HepG2 (cell line): ENCODE measurements around the gene RAD51D. TPM values are rescaled to one million over a fixed set of nuclear protein-coding genes. Genes with fewer than 3 reads are reported as not detected.
A peak's percentile ranks its signal among the peaks of the same experiment; 100 is the strongest.

Experiments
- ATF6 ChIP-seq: sonication (generic); formaldehyde crosslinking; conservative IDR thresholded peaks from 2 replicates; pipeline ENCODE4 v1.4.0; 2020; ENCODE audit warnings: missing genetic modification reagents
- ATF7-NPFF ChIP-seq: sonication (generic); formaldehyde crosslinking; IDR thresholded peaks from 2 replicates; pipeline ENCODE4 v1.8.1; 2023; ENCODE audit warnings: mild to moderate bottlenecking, low read depth, missing genetic modification reagents, moderate library complexity
- CHCHD3 ChIP-seq: sonication (generic); formaldehyde crosslinking; IDR thresholded peaks from 2 replicates; pipeline ENCODE4 v1.8.0; 2022; ENCODE audit warnings: mild to moderate bottlenecking, missing genetic modification reagents, moderate library complexity
- ELF4 ChIP-seq: sonication (generic); formaldehyde crosslinking; IDR thresholded peaks from 2 replicates; pipeline ENCODE4 v1.5.0; 2020; ENCODE audit warnings: missing genetic modification reagents, mild to moderate bottlenecking, moderate library complexity, borderline replicate concordance
- GLI4 ChIP-seq: sonication (generic); formaldehyde crosslinking; IDR thresholded peaks from 2 replicates; pipeline ENCODE4 v1.5.1; 2020; ENCODE audit warnings: missing genetic modification reagents, mild to moderate bottlenecking, moderate library complexity, borderline replicate concordance
- KLF13 ChIP-seq: sonication (generic); formaldehyde crosslinking; IDR thresholded peaks from 2 replicates; pipeline ENCODE4 v1.4.0; 2020; ENCODE audit warnings: mild to moderate bottlenecking, missing genetic modification reagents
- MED13 ChIP-seq: sonication (generic); formaldehyde crosslinking; IDR thresholded peaks from 2 replicates; pipeline ENCODE4 v1.5.0; 2020; ENCODE audit warnings: missing genetic modification reagents
- NFE2L1 ChIP-seq: sonication (generic); formaldehyde crosslinking; IDR thresholded peaks from 2 replicates; pipeline ENCODE4 v1.4.0; 2020; ENCODE audit warnings: missing genetic modification reagents, mild to moderate bottlenecking, borderline replicate concordance
- NFKB2 ChIP-seq: sonication (generic); formaldehyde crosslinking; IDR thresholded peaks from 2 replicates; pipeline ENCODE4 v1.4.0; 2020; ENCODE audit warnings: missing genetic modification reagents, borderline replicate concordance
- PBX3 ChIP-seq: sonication (generic); formaldehyde crosslinking; IDR thresholded peaks from 2 replicates; pipeline ENCODE4 v1.8.1; 2023; ENCODE audit warnings: missing genetic modification reagents, inconsistent platforms, borderline replicate concordance
- RFXANK ChIP-seq: IDR thresholded peaks from 2 replicates; pipeline ENCODE4 v1.6.1; 2016
- SALL1 ChIP-seq: sonication (generic); formaldehyde crosslinking; IDR thresholded peaks from 2 replicates; pipeline ENCODE4 v1.8.0; 2022; ENCODE audit warnings: mild to moderate bottlenecking, missing genetic modification reagents
- ZBTB43 ChIP-seq: sonication (generic); formaldehyde crosslinking; conservative IDR thresholded peaks from 2 replicates; pipeline ENCODE4 v1.4.0; 2020; ENCODE audit warnings: missing genetic modification reagents
- ZFX ChIP-seq: sonication (generic); formaldehyde crosslinking; IDR thresholded peaks from 2 replicates; pipeline ENCODE4 v1.4.0; 2020; ENCODE audit warnings: mild to moderate bottlenecking, low read depth, missing genetic modification reagents, moderate library complexity
- ZNF512 ChIP-seq: sonication (generic); formaldehyde crosslinking; IDR thresholded peaks from 2 replicates; pipeline ENCODE4 v1.4.0; 2020; ENCODE audit warnings: mild to moderate bottlenecking, missing genetic modification reagents
- ZNF780A ChIP-seq: sonication (generic); formaldehyde crosslinking; IDR thresholded peaks from 2 replicates; pipeline ENCODE4 v1.8.0; 2022; ENCODE audit warnings: mild to moderate bottlenecking, missing genetic modification reagents, moderate library complexity
- ZNF784 ChIP-seq: sonication (generic); formaldehyde crosslinking; IDR thresholded peaks from 2 replicates; pipeline ENCODE4 v1.5.1; 2020; ENCODE audit warnings: missing genetic modification reagents, mild to moderate bottlenecking, borderline replicate concordance
- ZSCAN21 ChIP-seq: sonication (generic); formaldehyde crosslinking; IDR thresholded peaks from 2 replicates; pipeline ENCODE4 v1.8.0; 2022; ENCODE audit warnings: mild to moderate bottlenecking, missing genetic modification reagents, moderate library complexity, borderline replicate concordance
- polyA plus RNA-seq, 8 experiments: library from polyadenylated mRNA; depleted of rRNA in 3 of 8; stranded (reverse) in 7 of 8; unstranded in 1 of 8; fragments of >200 nt; fragmentation: Illumina TruSeq in 4 of 8; extraction: Trizol in 4 of 8; gene quantifications; 2 replicates each; pipeline versions ENCODE4 v1.2.1 to v1.2.3, GENCODE V29; 2011 to 2016; ENCODE audit warnings: low read depth in 4 of 8, missing spikeins in 1 of 8, mixed read lengths in 1 of 8; ENCODE audit not compliant: insufficient read depth in 1 of 8
- total RNA-seq, 5 experiments: library from RNA; depleted of rRNA; stranded (reverse); fragments of >200 nt; fragmentation: Illumina TruSeq; extraction: Trizol; gene quantifications; 2 replicates each; pipeline ENCODE4 v1.2.3, GENCODE V29; 2016; ENCODE audit warnings: low read depth in 1 of 5

The RAD51D gene
- total and polyA plus RNA-seq, 2 of the 13 experiments (the other 11 are each of a cell fraction or from before 2014, with no cell fraction given): 6.7 to 13.1 TPM

- TF ChIP-seq ZNF784 (CRISPR knock-in tag) (0 out of 2 replicates have a peak, but pooled peaks have one; percentile 51), ZNF780A (CRISPR knock-in tag) (no peak; the same call in 1 of the 2 replicates), PBX3 (CRISPR knock-in tag) (no peak), RFXANK (CRISPR knock-in tag) (no peak), SALL1 (CRISPR knock-in tag) (peak; percentile 93), GLI4 (CRISPR knock-in tag) (no peak), KLF13 (CRISPR knock-in tag) (peak; percentile 82; the same call in 1 of the 2 replicates), ZFX (CRISPR knock-in tag) (peak; percentile 82), NFE2L1 (CRISPR knock-in tag) (0 out of 2 replicates have a peak, but pooled peaks have one; percentile 53), ZSCAN21 (peak; percentile 53), CHCHD3 (CRISPR knock-in tag) (peak; percentile 81), ATF7-NPFF (CRISPR knock-in tag) (peak; percentile 91), ATF6 (0 out of 2 replicates have a peak, but pooled peaks have one; percentile 65), ZBTB43 (CRISPR knock-in tag) (no peak), NFKB2 (CRISPR knock-in tag) (peak; percentile 68; the same call in 1 of the 2 replicates), ELF4 (no peak), MED13 (CRISPR knock-in tag) (peak; percentile 49; the same call in 1 of the 2 replicates), ZNF512 (CRISPR knock-in tag) (no peak)
Measured at GRCh38 chr17:35141681-35142466, 22.2 kb upstream of the RAD51D start, which contains the start of gene NLE1 (continued).
